Measurements from ENCODE around the gene RASSF3. TPM values are rescaled to one million over a fixed set of nuclear protein-coding genes. Genes with fewer than 3 reads are reported as not detected.

RASSF3 gene
- total and polyA plus RNA-seq, 9 donors: 18.2 to 64.5 (median 33.3) TPM

GRCh38 chr12:64672925-64673409 is 62.7 kb downstream of the RASSF3 start:
- no peak overlapping the region for H3K4me3 ChIP-seq
- 15 to 23% (median 19%) methylated on average over 8 of the region's 8 CpGs for WGBS, 3 donors
- peak; percentile 67 to 85 (median 74) for DNase-seq
- peaks cover 28% of the 10 kb centered on the region for H3K4me1 ChIP-seq (ENCODE audit: insufficient read depth)
- peak overlapping the region in 1 of 2 donors; percentile 49 for H3K27ac ChIP-seq
- H3K36me3 ChIP-seq: no peaks in the 10 kb centered on the region
- intact Hi-C loops (cut with DNase I): loop anchor here in 1 of 4 donors (10.0 kb wide), 1 partner anchor 58 kb away; the partner anchor contains the start of gene RASSF3
- TF ChIP-seq CTCF (IDR thresholded peaks at IDR 0.05) (no peak), EP300 (IDR thresholded peaks at IDR 0.05) (no peak), POLR2A (IDR thresholded peaks at IDR 0.05) (no peak)
- no peaks in the 10 kb centered on the region for H3K9me3 ChIP-seq
- H3K27me3 ChIP-seq: no peaks in the 10 kb centered on the region

DNA sequence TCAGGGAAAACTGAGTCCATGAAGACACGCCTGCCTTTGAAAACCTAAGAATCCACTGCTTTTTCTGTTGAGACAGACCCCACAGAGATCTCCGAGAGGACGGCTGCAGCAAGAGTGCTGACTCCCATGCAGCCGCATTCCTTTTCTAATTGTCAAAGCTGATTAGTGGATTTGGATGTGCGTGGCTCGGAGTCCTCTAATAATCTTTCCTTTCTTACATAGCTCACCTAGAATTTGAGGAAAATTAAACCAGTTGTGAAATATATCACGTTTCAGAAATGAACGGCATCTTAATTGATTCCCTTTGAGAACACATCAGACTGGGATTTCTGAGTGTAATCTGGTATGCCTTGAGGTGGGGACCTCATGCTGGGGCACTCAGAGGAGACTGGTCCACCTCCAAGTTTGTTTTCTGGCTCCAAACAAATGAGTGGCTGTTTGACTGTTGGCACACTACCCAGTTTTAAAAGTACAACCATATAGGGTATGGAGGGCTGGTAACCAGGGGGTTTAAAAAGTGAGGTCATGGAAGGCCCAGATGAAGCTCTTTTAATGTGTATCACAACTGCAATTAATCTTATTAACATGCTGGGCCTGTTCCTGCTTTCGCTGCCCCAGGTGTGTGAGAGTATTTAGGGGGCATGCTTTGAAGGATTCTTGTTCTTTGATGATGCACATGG is 63.3 kb downstream of the RASSF3 start:
- no peaks in the 10 kb centered on the region for H3K36me3 ChIP-seq
- no peak for TF ChIP-seq EP300 (IDR thresholded peaks at IDR 0.05)
- TF ChIP-seq POLR2A (IDR thresholded peaks at IDR 0.05): no peak
- no peak for TF ChIP-seq CTCF (IDR thresholded peaks at IDR 0.05)
- intact Hi-C loops (cut with DNase I): loop anchor here in 1 of 4 donors (10.0 kb wide), 1 partner anchor 59 kb away; the partner anchor contains the start of gene RASSF3
- H3K27ac ChIP-seq: peak overlapping the region; percentile 11 to 49
- no peaks in the 10 kb centered on the region for H3K9me3 ChIP-seq
- 26 to 46% (median 45%) methylated on average over 9 of the region's 9 CpGs for WGBS, 3 donors
- no peaks in the 10 kb centered on the region for H3K27me3 ChIP-seq
- H3K4me1 ChIP-seq (ENCODE audit: insufficient read depth): peaks cover 28% of the 10 kb centered on the region
- no peak overlapping the region for H3K4me3 ChIP-seq
- no peak for DNase-seq

DNA sequence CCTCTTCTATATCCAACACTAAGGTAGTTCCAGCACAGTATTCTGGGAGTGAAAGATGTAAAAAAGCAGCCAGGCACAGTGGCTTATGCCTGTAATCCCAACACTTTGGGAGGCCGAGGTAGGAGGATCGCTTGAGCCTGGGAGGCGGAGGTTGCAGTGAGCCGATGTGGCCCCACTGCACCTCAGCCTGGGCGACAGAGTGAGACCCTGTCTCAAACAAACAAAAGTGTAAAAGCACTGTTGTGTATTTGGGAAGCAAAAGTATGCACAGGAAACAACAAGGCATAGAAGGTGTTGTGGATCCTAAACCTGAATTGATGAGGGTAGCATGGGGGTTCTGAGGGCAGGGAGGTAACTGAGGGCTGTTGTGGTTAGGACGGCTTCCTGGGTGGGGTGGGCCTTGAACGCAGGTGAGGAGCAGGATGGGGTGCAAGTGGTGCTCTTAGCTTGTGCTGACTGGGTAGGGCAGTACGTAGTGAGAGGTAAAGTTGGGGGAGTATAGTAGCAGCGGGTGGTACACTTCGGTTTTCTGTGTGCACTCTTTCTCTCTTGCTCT is 64.2 kb downstream of the RASSF3 start:
- intact Hi-C loops (cut with DNase I): loop anchor here in 1 of 4 donors (10.0 kb wide), 1 partner anchor 60 kb away; the partner anchor contains the start of gene RASSF3

GRCh38 chr12:64675795-64676194 is 65.5 kb downstream of the RASSF3 start:
- no peaks in the 10 kb centered on the region for H3K27me3 ChIP-seq
- TF ChIP-seq POLR2A (IDR thresholded peaks at IDR 0.05) (no peak), CTCF (IDR thresholded peaks at IDR 0.05) (no peak), EP300 (IDR thresholded peaks at IDR 0.05) (no peak)
- intact Hi-C loops (cut with DNase I): loop anchor here in 1 of 4 donors (10.0 kb wide), 1 partner anchor 61 kb away; the partner anchor contains the start of gene RASSF3
- 62 to 71% (median 67%) methylated on average over 3 of the region's 3 CpGs for WGBS, 3 donors
- no peaks in the 10 kb centered on the region for H3K36me3 ChIP-seq
- H3K9me3 ChIP-seq: no peaks in the 10 kb centered on the region
- H3K4me3 ChIP-seq: no peak overlapping the region
- peaks cover 28% of the 10 kb centered on the region for H3K4me1 ChIP-seq (ENCODE audit: insufficient read depth)
- DNase-seq: no peak
- no peak overlapping the region for H3K27ac ChIP-seq

More for the DNA sequence above, 64.2 kb downstream of the RASSF3 start:
- Histone ChIP-seq H3K27ac (no peak overlapping the region), H3K27me3 (no peaks in the 10 kb centered on the region), H3K9me3 (no peaks in the 10 kb centered on the region), H3K4me1 (ENCODE audit: insufficient read depth) (peaks cover 28% of the 10 kb centered on the region), H3K36me3 (no peaks in the 10 kb centered on the region), H3K4me3 (no peak overlapping the region)
- 93 to 94% (median 93%) methylated on average over 10 of the region's 10 CpGs for WGBS, 3 donors
- no peak for DNase-seq
- no peak for TF ChIP-seq CTCF (IDR thresholded peaks at IDR 0.05)
